GM18526 (cell line): ENCODE data around the gene COL15A1.

Experiments
- POLR2A ChIP-seq: IDR thresholded peaks from 3 replicates; pipeline ENCODE4 v1.6.1; 2011; ENCODE audit not compliant: insufficient read length; ENCODE audit errors: extremely low read depth

The COL15A1 gene

GRCh38 chr9:98992107-98992884, 48.6 kb downstream of the COL15A1 start:
- TF ChIP-seq POLR2A: no peak

GRCh38 chr9:98992885-98993569, 49.3 kb downstream of the COL15A1 start:
- no peak for TF ChIP-seq POLR2A

GRCh38 chr9:98993570-98993945, 49.9 kb downstream of the COL15A1 start:
- no peak for TF ChIP-seq POLR2A

GRCh38 chr9:98994172-98995058, 50.7 kb downstream of the COL15A1 start:
- no peak for TF ChIP-seq POLR2A

- TF ChIP-seq POLR2A: no peak
Measured at GRCh38 chr9:98995059-98995671, 51.5 kb downstream of the COL15A1 start.

- TF ChIP-seq POLR2A: no peak
Measured at GRCh38 chr9:98995971-98996504, 52.3 kb downstream of the COL15A1 start.

GRCh38 chr9:98997604-98998003, 53.9 kb downstream of the COL15A1 start:
- TF ChIP-seq POLR2A: no peak

GRCh38 chr9:98998441-98999151, 54.9 kb downstream of the COL15A1 start:
- TF ChIP-seq POLR2A: no peak

GRCh38 chr9:98999152-98999525, 55.4 kb downstream of the COL15A1 start:
- TF ChIP-seq POLR2A: no peak

- no peak for TF ChIP-seq POLR2A
Measured at GRCh38 chr9:99000476-99001395, 57.0 kb downstream of the COL15A1 start.

- TF ChIP-seq POLR2A: no peak
Measured at GRCh38 chr9:99001892-99002291, 58.2 kb downstream of the COL15A1 start.

GRCh38 chr9:99002706-99003105, 59.0 kb downstream of the COL15A1 start:
- TF ChIP-seq POLR2A: no peak

GRCh38 chr9:99003308-99003707, 59.6 kb downstream of the COL15A1 start:
- TF ChIP-seq POLR2A: no peak
